Mesendoderm (in vitro differentiated cells): ENCODE data around the gene GPX1.

ENCODE experiments used
- DNase-seq: peaks from one replicate; pipeline ENCODE4 v3.0.0; 2013
- H2AK5ac ChIP-seq: 2 replicates; pipeline ENCODE4 v1.6.1; 2013; ENCODE audit warnings: low read length, inconsistent platforms
- H2BK120ac ChIP-seq: 2 replicates; pipeline ENCODE4 v1.6.1; 2013; ENCODE audit warnings: low read depth, mild to moderate bottlenecking, low read length, moderate library complexity, mixed read lengths
- H2BK15ac ChIP-seq: replicated peaks from 2 replicates; pipeline ENCODE4 v1.6.1; 2013; ENCODE audit warnings: low read depth, mild to moderate bottlenecking, moderate library complexity
- H2BK5ac ChIP-seq: 2 replicates; pipeline ENCODE4 v1.6.1; 2013; ENCODE audit warnings: low read length, inconsistent platforms
- H3K18ac ChIP-seq: 2 replicates; pipeline ENCODE4 v1.6.1; 2013; ENCODE audit warnings: mild to moderate bottlenecking, low read length, mixed read lengths
- H3K23ac ChIP-seq: one replicate; pipeline ENCODE4 v1.6.1; 2013; ENCODE audit warnings: low read length
- H3K27ac ChIP-seq: 2 replicates; pipeline ENCODE4 v1.5.1; 2013; ENCODE audit warnings: low read depth, mild to moderate bottlenecking, inconsistent platforms, low read length, moderate library complexity
- H3K27me3 ChIP-seq: 2 replicates; pipeline ENCODE4 v1.6.1; 2013; ENCODE audit warnings: low read length, control low read depth, mild to moderate bottlenecking, inconsistent platforms; ENCODE audit not compliant: insufficient read depth, poor library complexity
- H3K36me3 ChIP-seq: 2 replicates; pipeline ENCODE4 v1.6.1; 2013; ENCODE audit warnings: low read length, inconsistent platforms; ENCODE audit not compliant: control insufficient read depth, insufficient read depth
- H3K4ac ChIP-seq: one replicate; pipeline ENCODE4 v1.6.1; 2013; ENCODE audit warnings: low read depth, mild to moderate bottlenecking, low read length, moderate library complexity
- H3K4me1 ChIP-seq: 2 replicates; pipeline ENCODE4 v1.6.1; 2013; ENCODE audit warnings: low read depth, low read length, inconsistent platforms; ENCODE audit not compliant: control insufficient read depth
- H3K4me2 ChIP-seq: 2 replicates; pipeline ENCODE4 v1.6.1; 2013; ENCODE audit warnings: low read length
- H3K4me3 ChIP-seq: 2 replicates; pipeline ENCODE4 v1.5.1; 2013; ENCODE audit warnings: mild to moderate bottlenecking, low read length
- H3K56ac ChIP-seq: one replicate; pipeline ENCODE4 v1.6.1; 2013; ENCODE audit warnings: low read length
- H3K79me1 ChIP-seq: 2 replicates; pipeline ENCODE4 v1.6.1; 2013; ENCODE audit warnings: low read length, inconsistent platforms
- H3K79me2 ChIP-seq: 2 replicates; pipeline ENCODE4 v1.6.1; 2013; ENCODE audit warnings: mild to moderate bottlenecking, low read length; ENCODE audit not compliant: control insufficient read depth, insufficient read depth
- H3K9ac ChIP-seq: 2 replicates; pipeline ENCODE4 v1.6.1; 2013; ENCODE audit warnings: low read length, inconsistent platforms
- H4K5ac ChIP-seq: one replicate; pipeline ENCODE4 v1.6.1; 2013; ENCODE audit warnings: low read length
- H4K8ac ChIP-seq: one replicate; pipeline ENCODE4 v1.6.1; 2013; ENCODE audit warnings: low read depth, mild to moderate bottlenecking, control low read depth, low read length, moderate library complexity
- WGBS: extraction: QIAGEN DNeasy Blood & Tissue Kit; methylation state at CpG from one replicate; pipeline ENCODE4 v1.1.7; 2013; ENCODE audit warnings: low lambda C conversion rate, missing lambda C conversion rate; ENCODE audit not compliant: insufficient coverage; ENCODE audit errors: extremely low coverage; 5-methylcytosine and 5-hydroxymethylcytosine counted together

Gene GPX1

GRCh38 chr3:49324768-49325167 is 33.4 kb downstream of the GPX1 start:
- no peak overlapping the region for H2AK5ac ChIP-seq
- H3K79me2 ChIP-seq: no peaks in the 10 kb centered on the region
- WGBS: no CpG with 5 or more reads among the region's 7 CpGs
- no peak overlapping the region for H3K4ac ChIP-seq
- DNase-seq: no peak
- H3K4me3 ChIP-seq: no peak overlapping the region
- H3K4me2 ChIP-seq: no peak overlapping the region
- no peak overlapping the region for H3K9ac ChIP-seq
- no peak overlapping the region for H4K8ac ChIP-seq
- H2BK5ac ChIP-seq: no peak overlapping the region
- no peak overlapping the region for H3K18ac ChIP-seq
- H4K5ac ChIP-seq: no peak overlapping the region
- no peaks in the 10 kb centered on the region for H3K27me3 ChIP-seq
- H3K36me3 ChIP-seq: peaks cover 7% of the 10 kb centered on the region
- H2BK120ac ChIP-seq: no peak overlapping the region
- no peak overlapping the region for H3K23ac ChIP-seq
- H3K79me1 ChIP-seq: no peaks in the 10 kb centered on the region
- H3K4me1 ChIP-seq: no peaks in the 10 kb centered on the region
- H3K56ac ChIP-seq: no peak overlapping the region
- no peak overlapping the region for H3K27ac ChIP-seq
- no peak overlapping the region for H2BK15ac ChIP-seq

DNA sequence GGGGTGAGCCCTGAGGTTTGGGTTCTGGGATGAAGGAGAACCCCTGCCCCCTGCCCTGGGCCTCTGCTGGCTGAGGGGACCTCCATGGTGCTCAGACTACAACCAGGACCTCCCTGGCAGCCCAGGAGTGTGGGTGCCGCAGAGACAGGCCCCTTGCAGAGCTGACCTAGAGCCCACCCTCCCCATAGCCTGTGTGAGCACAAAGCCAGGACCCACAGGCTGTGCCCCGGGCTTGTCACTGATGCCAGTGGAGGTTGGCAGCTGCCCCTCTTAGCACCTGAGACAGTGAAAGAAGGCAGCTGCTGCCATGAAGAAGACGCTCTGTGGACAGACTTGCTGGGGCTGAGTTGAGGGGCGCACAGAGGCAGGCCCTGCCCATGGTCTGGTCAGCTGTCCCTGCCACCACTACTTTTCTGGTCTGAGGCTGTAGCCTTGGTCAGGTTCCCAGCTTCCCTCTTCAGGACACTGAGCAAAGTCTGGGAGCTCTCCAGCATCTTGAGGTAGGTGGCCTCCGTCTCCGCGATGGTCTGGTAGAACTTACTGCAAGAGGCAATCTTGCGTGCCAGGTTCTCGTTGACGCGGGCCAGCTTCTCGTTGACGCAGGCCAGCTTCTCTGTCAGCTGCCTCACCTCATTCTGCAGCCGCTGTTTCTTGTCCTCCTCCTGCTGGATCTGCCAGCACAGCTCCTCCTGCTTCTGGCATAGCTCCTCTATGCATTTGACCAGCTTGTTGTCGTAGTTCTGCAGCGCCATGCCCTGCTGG is 41.3 kb downstream of the GPX1 start:
- Histone ChIP-seq H4K5ac (no peak overlapping the region), H4K8ac (no peak overlapping the region), H3K9ac (no peak overlapping the region), H2BK15ac (no peak overlapping the region), H3K23ac (no peak overlapping the region), H3K4me3 (no peak overlapping the region), H2AK5ac (no peak overlapping the region), H2BK120ac (no peak overlapping the region), H3K79me1 (no peaks in the 10 kb centered on the region), H3K4me2 (no peak overlapping the region), H3K36me3 (peaks cover 3% of the 10 kb centered on the region), H3K18ac (no peak overlapping the region), H3K27ac (no peak overlapping the region), H3K4me1 (no peaks in the 10 kb centered on the region), H3K4ac (no peak overlapping the region), H3K27me3 (no peaks in the 10 kb centered on the region), H2BK5ac (no peak overlapping the region), H3K56ac (no peak overlapping the region), H3K79me2 (no peaks in the 10 kb centered on the region)
- no peak for DNase-seq
- whole genome bisulfite sequencing: no CpG with 5 or more reads among the region's 16 CpGs

DNA sequence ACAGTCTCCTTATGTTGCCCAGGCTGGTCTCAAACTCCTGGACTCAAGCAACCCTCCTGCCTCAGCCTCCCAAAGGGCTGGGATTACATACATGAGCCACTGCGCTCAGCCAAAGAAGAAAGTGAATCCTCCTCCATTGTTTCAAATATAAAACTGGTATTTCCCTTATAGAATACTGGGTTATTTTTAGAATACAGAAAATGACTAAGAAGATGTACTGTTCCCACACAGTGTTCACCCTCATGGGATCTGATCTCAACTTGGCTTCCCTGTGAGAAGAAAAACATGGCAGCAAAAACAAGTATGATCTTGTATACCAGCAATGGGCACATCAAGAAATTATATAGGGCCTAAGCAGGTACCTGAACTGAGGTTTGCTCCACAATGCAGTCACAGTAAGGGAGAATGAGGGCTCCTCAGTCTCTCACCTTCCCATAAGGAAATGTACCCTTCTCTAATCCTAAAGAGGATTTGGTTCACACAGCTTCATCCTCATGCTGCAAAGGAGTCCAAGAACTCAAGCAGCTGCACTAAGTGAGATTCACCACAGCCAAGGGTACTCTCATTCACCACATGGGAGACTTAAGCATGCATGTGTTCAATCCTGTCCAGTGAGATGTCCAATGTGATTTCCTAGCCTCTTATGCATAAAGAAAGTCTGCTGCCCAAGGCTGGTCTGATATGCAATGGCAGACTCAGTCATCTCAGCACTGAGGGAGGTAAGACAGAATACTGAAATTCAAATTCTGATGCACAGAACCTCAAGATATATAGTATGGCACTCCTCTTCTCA is 44.1 kb downstream of the GPX1 start:
- no peak overlapping the region for H3K18ac ChIP-seq
- H3K36me3 ChIP-seq: peaks cover 4% of the 10 kb centered on the region
- H3K23ac ChIP-seq: no peak overlapping the region
- no peaks in the 10 kb centered on the region for H3K79me1 ChIP-seq
- H4K8ac ChIP-seq: no peak overlapping the region
- H3K27me3 ChIP-seq: no peaks in the 10 kb centered on the region
- no peak overlapping the region for H2BK15ac ChIP-seq
- no peaks in the 10 kb centered on the region for H3K4me1 ChIP-seq
- H2BK120ac ChIP-seq: no peak overlapping the region
- no peak for DNase-seq
- no peak overlapping the region for H2BK5ac ChIP-seq
- no peak overlapping the region for H2AK5ac ChIP-seq
- H3K79me2 ChIP-seq: no peaks in the 10 kb centered on the region
- H3K56ac ChIP-seq: no peak overlapping the region
- no peak overlapping the region for H4K5ac ChIP-seq
- no peak overlapping the region for H3K27ac ChIP-seq
- no peak overlapping the region for H3K9ac ChIP-seq
- H3K4ac ChIP-seq: no peak overlapping the region
- H3K4me3 ChIP-seq: no peak overlapping the region
- no peak overlapping the region for H3K4me2 ChIP-seq
- no CpG with 5 or more reads among the region's 1 CpG for WGBS

GRCh38 chr3:49311283-49311682 is 46.9 kb downstream of the GPX1 start:
- no peak for DNase-seq
- Histone ChIP-seq H3K27ac (no peak overlapping the region), H3K27me3 (no peaks in the 10 kb centered on the region), H3K36me3 (peaks cover 1% of the 10 kb centered on the region), H3K56ac (no peak overlapping the region), H3K79me2 (no peaks in the 10 kb centered on the region), H2BK120ac (no peak overlapping the region), H3K79me1 (no peaks in the 10 kb centered on the region), H3K9ac (no peak overlapping the region), H3K4ac (no peak overlapping the region), H2BK15ac (no peak overlapping the region), H3K4me3 (no peak overlapping the region), H2AK5ac (no peak overlapping the region), H4K5ac (no peak overlapping the region), H3K23ac (no peak overlapping the region), H3K4me2 (no peak overlapping the region), H2BK5ac (no peak overlapping the region), H4K8ac (no peak overlapping the region), H3K4me1 (no peaks in the 10 kb centered on the region), H3K18ac (no peak overlapping the region)
- no CpG with 5 or more reads among the region's 3 CpGs for WGBS

DNA sequence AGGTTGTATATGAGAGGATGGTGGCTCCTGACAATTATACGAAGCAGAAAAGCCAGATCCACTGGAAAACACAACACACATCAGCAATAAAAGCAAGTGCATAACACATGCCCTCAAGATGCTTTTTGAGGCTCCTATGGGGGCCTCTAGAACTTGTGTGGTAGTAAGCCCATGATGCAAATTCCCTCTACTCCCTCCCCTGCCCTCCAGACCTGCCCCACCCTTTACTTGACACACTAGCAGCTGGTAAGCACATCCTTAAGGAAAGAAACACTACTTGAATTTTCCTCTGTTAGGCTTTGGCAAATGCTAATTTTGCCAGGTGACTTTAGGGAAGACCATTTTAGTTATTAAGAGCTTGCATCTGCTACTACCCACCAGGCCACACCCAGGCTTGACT is 47.5 kb downstream of the GPX1 start:
- Histone ChIP-seq H3K27me3 (no peaks in the 10 kb centered on the region), H2BK5ac (no peak overlapping the region), H4K8ac (no peak overlapping the region), H3K4me2 (no peak overlapping the region), H3K4me3 (no peak overlapping the region), H3K36me3 (peaks cover 4% of the 10 kb centered on the region), H2BK120ac (no peak overlapping the region), H3K27ac (no peak overlapping the region), H4K5ac (no peak overlapping the region), H3K56ac (no peak overlapping the region), H3K4ac (no peak overlapping the region), H3K23ac (no peak overlapping the region), H3K79me2 (no peaks in the 10 kb centered on the region), H3K4me1 (no peaks in the 10 kb centered on the region), H3K79me1 (no peaks in the 10 kb centered on the region), H3K9ac (no peak overlapping the region), H2AK5ac (no peak overlapping the region), H3K18ac (no peak overlapping the region), H2BK15ac (no peak overlapping the region)
- WGBS: no CpG with 5 or more reads among the region's 1 CpG
- DNase-seq: no peak
